HL-60/S4 treated with retinoic acid at 250 ng/mL for 4 days and 3 days (cell line): ENCODE measurements around the gene MS4A13.
"Not testable (repeated sequence)": the region's sequence is repeated elsewhere in the genome, so short reads cannot be mapped to it uniquely, and the experiment has no call there.

Experiments used
- in situ Hi-C: fragments of 300-500 bp; cut with MboI; formaldehyde crosslinking; loops from 2 replicates; pipeline ENCODE4 v1.7.0; 2022; ENCODE audit warnings: low sequenced_read_pairs

The MS4A13 gene

DNA sequence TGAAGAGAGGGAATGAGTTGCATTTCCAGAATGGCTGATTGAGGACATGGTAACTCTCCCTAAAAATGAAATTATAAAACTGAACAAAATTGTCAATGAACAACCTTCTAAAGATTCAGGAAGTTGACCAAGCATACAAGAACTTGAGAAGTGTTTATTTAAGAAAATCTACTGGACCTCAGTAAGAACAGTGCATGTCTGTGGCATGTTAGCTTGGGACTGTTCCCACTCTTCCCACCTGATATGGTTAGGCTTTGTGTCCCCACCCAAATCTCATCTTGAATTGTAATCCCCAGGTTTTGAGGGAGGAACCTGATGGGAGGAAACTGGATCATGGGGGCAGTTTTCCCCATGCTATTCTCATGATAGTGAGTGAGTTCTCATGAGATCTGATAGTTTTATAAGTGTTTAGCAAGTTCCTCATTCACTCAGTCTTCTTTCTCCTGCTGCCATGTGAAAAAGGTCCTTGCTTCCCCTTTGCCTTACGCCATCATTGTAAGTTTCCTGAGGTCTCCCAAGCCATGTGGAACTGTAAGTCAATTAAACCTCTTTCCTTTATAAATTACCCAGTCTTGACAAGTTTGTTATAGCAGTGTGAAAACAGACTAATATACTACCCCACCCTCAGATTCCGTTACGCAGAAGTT lies 15.4 kb downstream of the MS4A13 start:
- in situ Hi-C loops, result no loop called here

DNA sequence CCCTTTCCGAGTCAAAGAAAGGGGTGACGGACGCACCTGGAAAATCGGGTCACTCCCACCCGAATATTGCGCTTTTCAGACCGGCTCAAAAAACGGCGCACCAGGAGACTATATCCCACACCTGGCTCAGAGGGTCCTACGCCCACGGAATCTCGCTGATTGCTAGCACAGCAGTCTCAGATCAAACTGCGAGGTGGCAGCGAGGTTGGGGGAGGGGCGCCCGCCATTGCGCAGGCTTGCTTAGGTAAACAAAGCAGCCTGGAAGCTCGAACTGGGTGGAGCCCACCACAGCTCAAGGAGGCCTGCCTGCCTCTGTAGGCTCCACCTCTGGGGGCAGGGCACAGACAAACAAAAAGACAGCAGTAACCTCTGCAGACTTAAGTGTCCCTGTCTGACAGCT lies 17.2 kb downstream of the MS4A13 start:
- in situ Hi-C loops, result not testable (repeated sequence)

DNA sequence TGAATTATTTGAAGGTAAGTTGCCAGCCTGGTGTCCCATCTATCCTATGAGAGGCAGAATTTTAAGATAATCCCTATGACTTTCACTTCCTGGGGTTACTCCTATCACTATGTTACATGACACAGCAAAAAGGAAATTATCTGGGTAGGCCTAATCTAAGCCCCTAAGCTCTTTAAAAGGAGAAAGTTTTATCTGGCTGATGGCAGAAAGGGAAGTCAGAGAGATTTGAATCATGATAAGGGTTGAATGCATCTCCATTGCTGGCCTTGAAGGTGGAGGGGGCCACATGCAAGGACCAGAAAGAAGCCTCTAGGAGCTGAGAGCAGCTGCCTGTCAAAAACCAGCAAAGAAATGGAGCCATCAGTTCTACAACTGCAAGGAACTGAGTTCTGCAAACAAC lies 23.4 kb downstream of the MS4A13 start:
- in situ Hi-C loops, result not testable (repeated sequence)

DNA sequence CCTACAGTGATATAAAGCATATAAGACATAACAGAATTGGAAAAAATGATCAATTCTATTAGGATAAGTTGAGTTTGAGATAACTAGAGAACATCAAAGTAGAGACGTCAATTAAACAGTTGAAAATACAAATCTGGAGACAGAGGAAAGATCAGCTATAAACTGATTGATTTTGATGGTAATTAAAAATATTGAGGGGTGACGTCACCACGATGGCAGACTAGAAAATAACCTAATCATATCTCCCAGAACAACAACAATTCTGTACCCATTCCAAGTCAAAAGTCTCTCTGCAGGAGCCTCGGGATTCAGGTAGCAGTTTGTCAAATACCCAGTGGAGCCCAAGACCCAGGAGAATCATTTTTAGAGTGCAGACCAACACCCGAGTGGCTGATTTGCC lies 28.9 kb downstream of the MS4A13 start:
- in situ Hi-C loops, result no loop called here

DNA sequence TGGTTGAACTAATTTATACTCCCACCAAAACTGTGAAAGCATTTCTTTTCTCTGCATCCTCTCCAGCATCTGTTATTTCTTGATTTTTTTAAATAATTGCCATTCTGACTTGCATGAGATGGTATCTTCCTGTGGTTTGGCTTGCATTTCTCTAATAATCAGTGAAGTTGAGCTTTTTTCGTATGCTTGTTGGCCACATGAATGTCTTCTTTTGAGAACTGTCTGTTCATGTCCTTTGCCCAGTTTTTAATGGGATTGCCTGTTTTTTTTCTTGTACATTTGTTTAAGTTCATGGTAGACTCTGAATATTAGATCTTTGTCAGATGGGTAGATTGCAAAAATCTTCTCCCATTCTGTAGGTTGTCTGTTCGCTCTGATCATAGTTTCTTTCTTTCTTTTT lies 46.1 kb downstream of the MS4A13 start:
- in situ Hi-C loops, result no loop called here

DNA sequence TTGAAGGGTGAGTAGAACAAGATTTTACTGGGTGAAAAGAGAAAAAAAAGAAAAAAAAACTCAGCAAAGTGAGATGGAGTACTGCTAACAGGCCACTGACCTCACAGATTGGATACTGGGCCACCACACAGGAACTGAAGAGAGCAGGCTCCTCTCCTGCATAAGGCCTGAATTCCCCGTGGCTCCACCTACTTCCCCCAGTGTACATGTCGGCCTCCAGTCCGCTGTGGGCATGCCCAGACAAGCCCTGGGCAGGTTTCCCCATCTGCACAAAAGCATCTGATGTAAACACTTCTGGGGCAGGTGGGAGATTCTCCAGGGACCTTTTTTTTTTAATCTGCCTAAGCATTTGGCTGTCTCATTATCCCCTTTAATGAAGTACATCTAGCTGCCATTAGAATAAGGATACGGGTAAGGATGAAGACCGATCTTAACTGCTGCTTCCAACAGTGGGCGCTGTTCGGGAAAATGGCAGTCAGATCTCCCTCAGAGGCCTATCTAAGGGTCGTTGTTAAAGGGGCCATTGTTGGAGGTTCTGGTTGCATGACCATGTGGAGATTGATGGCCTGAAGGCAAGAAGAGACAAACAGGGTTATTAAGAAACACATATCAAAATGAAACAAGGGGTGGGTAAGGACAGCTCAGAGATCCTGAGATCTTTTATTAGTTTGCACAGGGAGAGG lies 48.5 kb downstream of the MS4A13 start:
- in situ Hi-C loops, result no loop called here

DNA sequence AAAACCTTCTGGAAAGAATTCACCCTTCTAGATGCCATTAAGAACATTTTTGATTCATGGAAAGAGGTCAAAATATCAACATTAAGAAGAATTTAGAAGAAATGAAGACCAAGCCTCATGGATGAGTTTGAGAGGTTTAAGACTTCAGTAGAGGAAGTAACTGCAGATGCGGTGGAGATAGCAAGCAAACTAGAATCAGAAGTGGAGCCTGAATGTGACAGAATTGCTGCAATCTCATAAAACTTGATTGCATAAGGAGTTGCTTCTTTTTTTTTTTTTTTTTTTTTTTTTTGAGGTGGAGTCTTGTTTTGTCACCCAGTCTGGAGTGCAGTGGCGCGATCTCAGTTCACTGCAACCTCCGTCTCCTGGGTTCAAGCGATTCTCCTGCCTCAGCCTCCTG lies 51.6 kb downstream of the MS4A13 start:
- in situ Hi-C loops, result no loop called here

DNA sequence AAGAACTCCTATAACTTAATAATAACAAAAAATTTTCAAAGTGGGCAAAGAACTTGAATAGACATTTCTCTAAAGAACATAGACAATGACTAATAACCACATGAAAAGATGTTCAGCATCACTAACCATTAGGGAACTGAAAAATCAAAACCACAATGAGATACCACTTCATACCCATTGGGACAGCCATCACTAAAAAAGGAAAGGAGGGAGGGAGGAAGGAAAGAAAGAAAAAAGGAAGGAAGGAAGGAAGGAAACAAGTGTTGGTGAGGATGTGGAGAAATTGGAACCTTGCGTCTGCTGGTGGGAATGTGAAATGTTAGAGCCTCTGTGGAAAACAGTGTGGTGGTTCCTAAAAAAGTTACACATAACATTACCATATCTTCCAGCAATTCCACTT lies 55.8 kb downstream of the MS4A13 start:
- in situ Hi-C loops, result no loop called here

DNA sequence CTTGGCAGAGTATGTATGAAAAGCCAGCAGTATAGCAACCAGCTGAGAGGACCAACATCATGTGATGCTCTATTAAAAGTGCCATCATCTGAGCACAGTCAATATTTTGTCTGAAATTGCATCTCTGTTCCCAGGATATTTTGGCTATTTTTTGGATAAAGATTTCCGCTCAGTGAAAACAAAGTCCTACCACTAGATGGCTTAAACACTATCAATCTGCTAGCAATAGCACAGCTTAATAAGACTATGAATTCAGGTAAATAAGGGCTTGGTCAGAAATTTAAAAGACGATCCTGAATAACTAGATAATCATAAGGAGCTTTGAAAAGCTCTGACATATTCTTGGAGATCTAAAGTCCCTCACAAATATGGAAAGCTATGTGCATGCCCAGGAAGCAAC lies 74.4 kb downstream of the MS4A13 start:
- in situ Hi-C loops, result no loop called here
